HEK293T (cell line): ENCODE measurements around the gene GRPEL2.

ENCODE experiments used
- LEF1 ChIP-seq: fragments of 450-650 bp; IDR thresholded peaks from 2 replicates; pipeline ENCODE4 v1.6.1; 2017; ENCODE audit warnings: mild to moderate bottlenecking, borderline replicate concordance
- NFRKB ChIP-seq: fragments of 450-650 bp; IDR thresholded peaks from 2 replicates; pipeline ENCODE4 v1.6.1; 2016; ENCODE audit warnings: mild to moderate bottlenecking, moderate library complexity
- SP1 ChIP-seq: fragments of 450-650 bp; IDR thresholded peaks from 2 replicates; pipeline ENCODE4 v1.6.1; 2017
- SUZ12 ChIP-seq: fragments of 450-650 bp; IDR thresholded peaks from 2 replicates; pipeline ENCODE4 v1.6.1; 2016; ENCODE audit warnings: mild to moderate bottlenecking

- TF ChIP-seq SP1 (no peak), NFRKB (no peak), LEF1 (no peak), SUZ12 (no peak)
Measured at GRCh38 chr5:149358868-149359495, 13.7 kb downstream of the GRPEL2 start.
